Ishikawa (cell line): ENCODE measurements around the gene ADAR.

Experiments
- EP300 ChIP-seq: IDR thresholded peaks from 2 replicates; pipeline ENCODE4 v1.6.1; 2012; ENCODE audit warnings: borderline replicate concordance
- FOXM1 ChIP-seq: IDR thresholded peaks from 2 replicates; pipeline ENCODE4 v1.6.1; 2012; ENCODE audit warnings: low read depth, borderline replicate concordance
- MAX ChIP-seq: IDR thresholded peaks from 2 replicates; pipeline ENCODE4 v1.6.1; 2012
- NFIC ChIP-seq: IDR thresholded peaks from 2 replicates; pipeline ENCODE4 v1.6.1; 2012
- RAD21 ChIP-seq: IDR thresholded peaks from 2 replicates; pipeline ENCODE4 v1.6.1; 2012; ENCODE audit warnings: low read depth
- TAF1 ChIP-seq: IDR thresholded peaks from 2 replicates; pipeline ENCODE4 v1.6.1; 2012; ENCODE audit warnings: low read depth, mild to moderate bottlenecking
- TCF12 ChIP-seq: IDR thresholded peaks from 2 replicates; pipeline ENCODE4 v1.6.1; 2012; ENCODE audit warnings: low read depth
- TEAD4 ChIP-seq: IDR thresholded peaks from 2 replicates; pipeline ENCODE4 v1.6.1; 2012
- USF1 ChIP-seq: IDR thresholded peaks from 2 replicates; pipeline ENCODE4 v1.6.1; 2012
- YY1 ChIP-seq: IDR thresholded peaks from 2 replicates; pipeline ENCODE4 v1.6.1; 2012; ENCODE audit warnings: low read depth
- TF ChIP-seq, protein P1 (sequence below): IDR thresholded peaks from 2 replicates; pipeline ENCODE4 v1.6.1; 2012; ENCODE audit warnings: low read depth, mild to moderate bottlenecking

- no peak for TF ChIP-seq RAD21
- TF ChIP-seq, protein P1, sequence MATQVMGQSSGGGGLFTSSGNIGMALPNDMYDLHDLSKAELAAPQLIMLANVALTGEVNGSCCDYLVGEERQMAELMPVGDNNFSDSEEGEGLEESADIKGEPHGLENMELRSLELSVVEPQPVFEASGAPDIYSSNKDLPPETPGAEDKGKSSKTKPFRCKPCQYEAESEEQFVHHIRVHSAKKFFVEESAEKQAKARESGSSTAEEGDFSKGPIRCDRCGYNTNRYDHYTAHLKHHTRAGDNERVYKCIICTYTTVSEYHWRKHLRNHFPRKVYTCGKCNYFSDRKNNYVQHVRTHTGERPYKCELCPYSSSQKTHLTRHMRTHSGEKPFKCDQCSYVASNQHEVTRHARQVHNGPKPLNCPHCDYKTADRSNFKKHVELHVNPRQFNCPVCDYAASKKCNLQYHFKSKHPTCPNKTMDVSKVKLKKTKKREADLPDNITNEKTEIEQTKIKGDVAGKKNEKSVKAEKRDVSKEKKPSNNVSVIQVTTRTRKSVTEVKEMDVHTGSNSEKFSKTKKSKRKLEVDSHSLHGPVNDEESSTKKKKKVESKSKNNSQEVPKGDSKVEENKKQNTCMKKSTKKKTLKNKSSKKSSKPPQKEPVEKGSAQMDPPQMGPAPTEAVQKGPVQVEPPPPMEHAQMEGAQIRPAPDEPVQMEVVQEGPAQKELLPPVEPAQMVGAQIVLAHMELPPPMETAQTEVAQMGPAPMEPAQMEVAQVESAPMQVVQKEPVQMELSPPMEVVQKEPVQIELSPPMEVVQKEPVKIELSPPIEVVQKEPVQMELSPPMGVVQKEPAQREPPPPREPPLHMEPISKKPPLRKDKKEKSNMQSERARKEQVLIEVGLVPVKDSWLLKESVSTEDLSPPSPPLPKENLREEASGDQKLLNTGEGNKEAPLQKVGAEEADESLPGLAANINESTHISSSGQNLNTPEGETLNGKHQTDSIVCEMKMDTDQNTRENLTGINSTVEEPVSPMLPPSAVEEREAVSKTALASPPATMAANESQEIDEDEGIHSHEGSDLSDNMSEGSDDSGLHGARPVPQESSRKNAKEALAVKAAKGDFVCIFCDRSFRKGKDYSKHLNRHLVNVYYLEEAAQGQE, result no peak
- TF ChIP-seq TAF1, result no peak
- no peak for TF ChIP-seq YY1
- no peak for TF ChIP-seq EP300
- TF ChIP-seq FOXM1, result no peak
- no peak for TF ChIP-seq MAX
- no peak for TF ChIP-seq TEAD4
- no peak for TF ChIP-seq USF1
- no peak for TF ChIP-seq NFIC
- TF ChIP-seq TCF12, result no peak
Measured at GRCh38 chr1:154586231-154586630, 21.8 kb downstream of the ADAR start.
